ENCODE data around the gene RANBP9.

DNA sequence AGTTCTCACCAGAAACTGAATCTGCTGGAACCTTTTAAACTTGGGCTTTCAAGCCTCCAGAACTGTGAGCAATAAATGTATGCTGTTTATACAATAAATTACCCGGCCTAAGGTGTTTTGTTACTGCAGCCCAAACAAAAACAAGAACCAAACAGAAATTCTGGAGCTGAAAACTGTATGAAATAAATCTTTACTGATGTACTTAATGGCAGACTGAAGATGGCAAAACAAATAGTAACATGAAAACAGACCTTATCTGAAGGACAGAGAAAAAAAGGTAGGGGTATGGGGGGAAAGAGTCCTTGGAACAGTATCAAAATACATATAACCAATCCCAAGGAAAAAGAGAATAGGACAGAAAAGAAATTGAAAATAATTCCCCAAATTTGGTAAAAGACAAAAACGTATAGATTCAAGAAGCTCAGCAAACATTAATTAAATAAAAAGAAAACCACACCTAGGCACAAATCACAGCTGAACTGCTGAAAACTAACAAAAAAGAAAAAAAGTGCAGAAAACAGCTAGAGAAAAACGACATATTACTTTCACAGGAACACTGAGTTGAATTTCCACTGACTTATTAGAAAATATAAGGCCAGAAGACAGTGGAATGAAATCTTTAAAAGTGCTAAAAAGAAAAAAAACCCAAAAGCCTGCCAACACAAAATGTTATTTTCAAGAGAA, 48.8 kb downstream of the RANBP9 start:
- TF ChIP-seq, protein P1, sequence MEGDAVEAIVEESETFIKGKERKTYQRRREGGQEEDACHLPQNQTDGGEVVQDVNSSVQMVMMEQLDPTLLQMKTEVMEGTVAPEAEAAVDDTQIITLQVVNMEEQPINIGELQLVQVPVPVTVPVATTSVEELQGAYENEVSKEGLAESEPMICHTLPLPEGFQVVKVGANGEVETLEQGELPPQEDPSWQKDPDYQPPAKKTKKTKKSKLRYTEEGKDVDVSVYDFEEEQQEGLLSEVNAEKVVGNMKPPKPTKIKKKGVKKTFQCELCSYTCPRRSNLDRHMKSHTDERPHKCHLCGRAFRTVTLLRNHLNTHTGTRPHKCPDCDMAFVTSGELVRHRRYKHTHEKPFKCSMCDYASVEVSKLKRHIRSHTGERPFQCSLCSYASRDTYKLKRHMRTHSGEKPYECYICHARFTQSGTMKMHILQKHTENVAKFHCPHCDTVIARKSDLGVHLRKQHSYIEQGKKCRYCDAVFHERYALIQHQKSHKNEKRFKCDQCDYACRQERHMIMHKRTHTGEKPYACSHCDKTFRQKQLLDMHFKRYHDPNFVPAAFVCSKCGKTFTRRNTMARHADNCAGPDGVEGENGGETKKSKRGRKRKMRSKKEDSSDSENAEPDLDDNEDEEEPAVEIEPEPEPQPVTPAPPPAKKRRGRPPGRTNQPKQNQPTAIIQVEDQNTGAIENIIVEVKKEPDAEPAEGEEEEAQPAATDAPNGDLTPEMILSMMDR (tag by site-specific recombination; IDR thresholded peaks at IDR 0.05) = no peak
- TF ChIP-seq, protein P2, sequence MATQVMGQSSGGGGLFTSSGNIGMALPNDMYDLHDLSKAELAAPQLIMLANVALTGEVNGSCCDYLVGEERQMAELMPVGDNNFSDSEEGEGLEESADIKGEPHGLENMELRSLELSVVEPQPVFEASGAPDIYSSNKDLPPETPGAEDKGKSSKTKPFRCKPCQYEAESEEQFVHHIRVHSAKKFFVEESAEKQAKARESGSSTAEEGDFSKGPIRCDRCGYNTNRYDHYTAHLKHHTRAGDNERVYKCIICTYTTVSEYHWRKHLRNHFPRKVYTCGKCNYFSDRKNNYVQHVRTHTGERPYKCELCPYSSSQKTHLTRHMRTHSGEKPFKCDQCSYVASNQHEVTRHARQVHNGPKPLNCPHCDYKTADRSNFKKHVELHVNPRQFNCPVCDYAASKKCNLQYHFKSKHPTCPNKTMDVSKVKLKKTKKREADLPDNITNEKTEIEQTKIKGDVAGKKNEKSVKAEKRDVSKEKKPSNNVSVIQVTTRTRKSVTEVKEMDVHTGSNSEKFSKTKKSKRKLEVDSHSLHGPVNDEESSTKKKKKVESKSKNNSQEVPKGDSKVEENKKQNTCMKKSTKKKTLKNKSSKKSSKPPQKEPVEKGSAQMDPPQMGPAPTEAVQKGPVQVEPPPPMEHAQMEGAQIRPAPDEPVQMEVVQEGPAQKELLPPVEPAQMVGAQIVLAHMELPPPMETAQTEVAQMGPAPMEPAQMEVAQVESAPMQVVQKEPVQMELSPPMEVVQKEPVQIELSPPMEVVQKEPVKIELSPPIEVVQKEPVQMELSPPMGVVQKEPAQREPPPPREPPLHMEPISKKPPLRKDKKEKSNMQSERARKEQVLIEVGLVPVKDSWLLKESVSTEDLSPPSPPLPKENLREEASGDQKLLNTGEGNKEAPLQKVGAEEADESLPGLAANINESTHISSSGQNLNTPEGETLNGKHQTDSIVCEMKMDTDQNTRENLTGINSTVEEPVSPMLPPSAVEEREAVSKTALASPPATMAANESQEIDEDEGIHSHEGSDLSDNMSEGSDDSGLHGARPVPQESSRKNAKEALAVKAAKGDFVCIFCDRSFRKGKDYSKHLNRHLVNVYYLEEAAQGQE (tag by site-specific recombination; IDR thresholded peaks at IDR 0.05) = no peak
- TF ChIP-seq MZF1 (tag by site-specific recombination; IDR thresholded peaks at IDR 0.05; ENCODE audit: borderline replicate concordance) (no peak), ZNF549 (tag by site-specific recombination; IDR thresholded peaks at IDR 0.05) (no peak), ZNF561 (tag by site-specific recombination; IDR thresholded peaks at IDR 0.05; ENCODE audit: borderline replicate concordance) (no peak), ZNF10 (tag by site-specific recombination; IDR thresholded peaks at IDR 0.05) (no peak), ZNF174 (tag by site-specific recombination; IDR thresholded peaks at IDR 0.05) (no peak), YY1 (tag by site-specific recombination; IDR thresholded peaks at IDR 0.05) (no peak), ZNF239 (tag by site-specific recombination; IDR thresholded peaks at IDR 0.05) (no peak), ZNF623 (tag by site-specific recombination; IDR thresholded peaks at IDR 0.05) (no peak)
- TF ChIP-seq, protein P3, sequence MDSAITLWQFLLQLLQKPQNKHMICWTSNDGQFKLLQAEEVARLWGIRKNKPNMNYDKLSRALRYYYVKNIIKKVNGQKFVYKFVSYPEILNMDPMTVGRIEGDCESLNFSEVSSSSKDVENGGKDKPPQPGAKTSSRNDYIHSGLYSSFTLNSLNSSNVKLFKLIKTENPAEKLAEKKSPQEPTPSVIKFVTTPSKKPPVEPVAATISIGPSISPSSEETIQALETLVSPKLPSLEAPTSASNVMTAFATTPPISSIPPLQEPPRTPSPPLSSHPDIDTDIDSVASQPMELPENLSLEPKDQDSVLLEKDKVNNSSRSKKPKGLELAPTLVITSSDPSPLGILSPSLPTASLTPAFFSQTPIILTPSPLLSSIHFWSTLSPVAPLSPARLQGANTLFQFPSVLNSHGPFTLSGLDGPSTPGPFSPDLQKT (IDR thresholded peaks at IDR 0.05; ENCODE audit: borderline replicate concordance, low read depth, low read length) = no peak
- TF ChIP-seq, protein P4, sequence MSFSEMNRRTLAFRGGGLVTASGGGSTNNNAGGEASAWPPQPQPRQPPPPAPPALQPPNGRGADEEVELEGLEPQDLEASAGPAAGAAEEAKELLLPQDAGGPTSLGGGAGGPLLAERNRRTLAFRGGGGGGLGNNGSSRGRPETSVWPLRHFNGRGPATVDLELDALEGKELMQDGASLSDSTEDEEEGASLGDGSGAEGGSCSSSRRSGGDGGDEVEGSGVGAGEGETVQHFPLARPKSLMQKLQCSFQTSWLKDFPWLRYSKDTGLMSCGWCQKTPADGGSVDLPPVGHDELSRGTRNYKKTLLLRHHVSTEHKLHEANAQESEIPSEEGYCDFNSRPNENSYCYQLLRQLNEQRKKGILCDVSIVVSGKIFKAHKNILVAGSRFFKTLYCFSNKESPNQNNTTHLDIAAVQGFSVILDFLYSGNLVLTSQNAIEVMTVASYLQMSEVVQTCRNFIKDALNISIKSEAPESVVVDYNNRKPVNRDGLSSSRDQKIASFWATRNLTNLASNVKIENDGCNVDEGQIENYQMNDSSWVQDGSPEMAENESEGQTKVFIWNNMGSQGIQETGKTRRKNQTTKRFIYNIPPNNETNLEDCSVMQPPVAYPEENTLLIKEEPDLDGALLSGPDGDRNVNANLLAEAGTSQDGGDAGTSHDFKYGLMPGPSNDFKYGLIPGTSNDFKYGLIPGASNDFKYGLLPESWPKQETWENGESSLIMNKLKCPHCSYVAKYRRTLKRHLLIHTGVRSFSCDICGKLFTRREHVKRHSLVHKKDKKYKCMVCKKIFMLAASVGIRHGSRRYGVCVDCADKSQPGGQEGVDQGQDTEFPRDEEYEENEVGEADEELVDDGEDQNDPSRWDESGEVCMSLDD (tag by site-specific recombination; IDR thresholded peaks at IDR 0.05) = no peak
- TF ChIP-seq, protein P5, sequence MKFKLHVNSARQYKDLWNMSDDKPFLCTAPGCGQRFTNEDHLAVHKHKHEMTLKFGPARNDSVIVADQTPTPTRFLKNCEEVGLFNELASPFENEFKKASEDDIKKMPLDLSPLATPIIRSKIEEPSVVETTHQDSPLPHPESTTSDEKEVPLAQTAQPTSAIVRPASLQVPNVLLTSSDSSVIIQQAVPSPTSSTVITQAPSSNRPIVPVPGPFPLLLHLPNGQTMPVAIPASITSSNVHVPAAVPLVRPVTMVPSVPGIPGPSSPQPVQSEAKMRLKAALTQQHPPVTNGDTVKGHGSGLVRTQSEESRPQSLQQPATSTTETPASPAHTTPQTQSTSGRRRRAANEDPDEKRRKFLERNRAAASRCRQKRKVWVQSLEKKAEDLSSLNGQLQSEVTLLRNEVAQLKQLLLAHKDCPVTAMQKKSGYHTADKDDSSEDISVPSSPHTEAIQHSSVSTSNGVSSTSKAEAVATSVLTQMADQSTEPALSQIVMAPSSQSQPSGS (tag by site-specific recombination; IDR thresholded peaks at IDR 0.05; ENCODE audit: low read depth) = no peak
